Activated gamma-delta T cell (primary cell): ENCODE results near the gene CTDP1.

Experiments used
- DNase-seq: peaks from one replicate; lab custom pipeline; 2025; lab: John Stamatoyannopoulos, UW

The CTDP1 gene

DNA sequence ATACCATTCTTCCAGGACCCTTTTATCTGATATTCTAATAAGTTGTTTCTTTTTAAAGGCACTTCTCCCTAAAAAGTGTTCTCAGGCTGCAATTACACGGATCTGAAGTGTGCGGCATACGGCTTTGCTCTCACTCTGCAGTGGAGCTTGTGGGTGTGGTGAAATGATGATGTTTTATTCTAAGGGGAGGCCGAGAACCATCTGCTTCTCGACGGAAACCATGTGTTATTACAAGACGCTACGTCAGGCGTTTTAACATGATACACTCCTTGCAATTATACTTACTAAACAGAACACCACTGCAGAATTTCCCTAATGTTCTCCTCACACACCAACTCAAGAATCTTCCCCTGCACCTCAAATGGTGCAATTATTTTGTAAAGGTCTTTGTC, 34.9 kb upstream of the CTDP1 start:
- DNase-seq = no peak

DNA sequence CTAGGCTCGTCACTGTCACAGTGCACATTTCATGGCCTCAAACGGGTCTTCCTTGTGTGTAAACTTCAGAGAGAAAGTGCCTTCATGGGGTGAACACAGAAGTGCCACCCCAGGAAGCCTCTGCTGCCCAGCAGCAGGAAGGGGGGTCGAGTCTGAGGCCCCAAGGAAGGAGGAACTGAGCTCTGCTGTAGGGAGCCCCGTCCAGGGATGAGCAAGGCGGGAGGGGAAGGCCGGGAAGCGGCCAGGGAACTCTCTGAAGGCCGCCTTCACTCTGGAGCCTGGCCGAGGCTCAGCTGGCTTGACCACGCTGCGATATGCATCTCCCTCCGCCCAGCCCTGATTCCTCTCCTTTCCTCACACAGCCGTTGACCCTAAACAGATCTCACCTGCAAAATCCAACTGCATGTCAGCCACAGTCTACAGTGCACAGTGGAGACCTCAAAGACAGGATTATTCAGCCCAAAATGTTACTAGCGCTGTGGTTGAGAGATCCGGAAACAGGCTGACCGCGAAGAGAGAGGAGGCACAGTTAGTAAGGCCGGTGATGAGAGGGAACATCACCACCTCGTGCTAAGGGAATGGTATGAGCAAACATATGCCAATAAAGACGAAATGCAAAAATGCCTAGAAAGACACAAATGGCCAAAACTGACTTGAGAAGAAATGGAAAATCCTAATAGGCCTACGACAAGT, 34.2 kb upstream of the CTDP1 start:
- no peak for DNase-seq

DNA sequence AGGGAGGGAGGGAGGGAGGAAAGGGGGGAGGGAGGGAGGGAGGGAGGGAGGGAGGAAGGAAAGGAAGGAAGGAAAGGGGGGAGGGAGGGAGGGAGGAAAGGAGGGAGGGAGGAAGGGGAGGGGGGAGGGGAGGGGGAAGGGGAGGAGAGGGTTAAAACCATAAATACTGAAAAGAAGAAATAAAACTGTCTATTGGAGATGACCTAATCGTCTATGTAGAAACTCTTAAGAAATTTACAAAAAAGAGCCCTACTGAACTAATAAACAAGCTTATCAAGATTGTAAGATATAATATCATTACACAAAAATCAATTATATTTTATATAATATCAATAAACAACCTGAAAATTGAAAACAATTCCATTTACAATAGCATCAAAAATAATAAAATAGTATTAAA, 32.3 kb upstream of the CTDP1 start:
- DNase-seq = no peak

DNA sequence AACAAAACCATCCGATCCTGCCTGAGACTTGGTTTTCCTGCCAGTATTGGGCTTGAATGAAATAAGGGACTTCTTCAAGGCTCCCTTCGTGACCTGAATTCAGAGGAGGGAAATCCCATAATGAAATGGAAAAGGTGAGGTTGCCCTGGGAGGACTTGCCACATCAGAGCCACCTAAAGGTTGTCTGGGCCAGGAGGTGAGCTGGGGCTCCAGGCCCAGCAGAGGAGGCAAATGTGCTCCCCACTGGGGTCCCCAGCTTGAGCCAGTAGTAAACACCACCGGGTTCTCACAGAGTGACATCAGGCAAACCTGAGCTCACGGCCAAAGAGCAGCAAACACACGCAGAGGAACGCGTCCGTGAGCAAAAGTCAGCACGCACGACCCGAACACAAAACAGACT, 28.6 kb upstream of the CTDP1 start:
- DNase-seq = no peak

DNA sequence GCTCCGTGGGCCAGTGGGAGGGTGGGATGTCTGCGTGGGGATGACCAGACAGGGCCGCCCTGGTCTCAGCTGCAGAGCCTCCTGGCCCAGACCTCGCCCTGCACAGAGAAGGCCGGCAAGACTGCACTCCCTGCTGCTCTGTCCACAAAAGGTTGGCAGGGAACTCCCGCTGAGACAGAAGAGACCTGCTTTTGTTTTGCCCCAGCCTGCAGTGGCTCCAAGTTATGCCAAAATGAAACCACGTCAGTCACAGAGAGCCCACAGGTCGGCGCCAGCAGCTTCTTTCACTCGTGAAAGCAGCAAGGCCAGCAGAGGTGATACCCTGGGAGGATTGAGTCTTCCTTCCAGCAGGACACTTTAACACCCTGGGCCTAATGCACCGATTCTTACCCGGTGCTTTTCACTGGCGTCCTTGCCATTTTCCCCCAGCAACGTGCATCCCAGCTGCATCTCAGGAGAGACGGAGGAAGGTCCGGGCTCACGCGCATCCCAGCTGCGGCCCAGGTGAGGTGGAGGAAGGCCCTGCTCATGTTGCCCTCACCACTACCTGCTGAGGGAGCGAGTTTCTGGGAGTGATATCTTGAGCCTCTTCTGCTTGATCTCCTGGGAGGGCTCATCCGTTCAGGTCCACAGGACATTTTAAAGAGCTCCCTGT, 22.1 kb upstream of the CTDP1 start:
- DNase-seq = no peak

DNA sequence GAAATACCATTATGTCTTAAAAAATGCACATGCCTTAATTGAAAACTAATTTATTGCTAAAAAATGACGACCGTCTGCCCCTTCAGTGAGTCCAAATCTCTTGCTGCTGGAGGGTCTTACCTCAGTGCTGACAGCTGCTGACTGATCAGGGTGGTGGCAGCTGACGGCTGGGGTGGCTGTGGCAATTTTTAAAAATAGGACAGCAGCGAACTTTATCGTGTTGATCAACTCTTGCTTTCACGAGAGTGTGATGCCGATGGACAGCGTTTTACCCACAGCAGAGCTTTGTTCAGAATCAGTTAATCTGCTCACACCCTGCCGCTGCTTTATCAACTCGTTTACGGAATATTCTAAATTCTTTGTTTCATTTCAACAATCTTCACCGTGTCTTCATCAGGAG, 21.2 kb upstream of the CTDP1 start:
- no peak for DNase-seq

DNA sequence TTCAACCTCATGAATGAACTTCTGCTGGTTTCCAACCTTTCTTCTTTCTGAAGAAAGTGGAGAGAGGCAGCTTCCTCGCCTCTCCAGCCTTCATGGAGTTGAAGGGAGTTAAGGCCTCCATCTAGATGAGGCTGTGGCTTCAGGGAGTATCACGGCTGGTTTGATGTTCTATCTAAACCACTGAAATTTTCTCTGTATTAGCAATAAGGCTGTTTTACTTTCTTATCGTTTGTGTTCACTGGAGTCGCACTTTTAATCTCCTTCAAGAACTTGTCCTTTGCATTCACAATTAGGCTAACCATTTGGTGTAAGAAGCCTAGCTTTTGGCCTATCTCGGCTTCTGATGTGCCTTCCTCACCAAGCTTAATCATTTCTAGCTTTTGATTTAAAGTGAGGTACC, 19.9 kb upstream of the CTDP1 start:
- DNase-seq = no peak

DNA sequence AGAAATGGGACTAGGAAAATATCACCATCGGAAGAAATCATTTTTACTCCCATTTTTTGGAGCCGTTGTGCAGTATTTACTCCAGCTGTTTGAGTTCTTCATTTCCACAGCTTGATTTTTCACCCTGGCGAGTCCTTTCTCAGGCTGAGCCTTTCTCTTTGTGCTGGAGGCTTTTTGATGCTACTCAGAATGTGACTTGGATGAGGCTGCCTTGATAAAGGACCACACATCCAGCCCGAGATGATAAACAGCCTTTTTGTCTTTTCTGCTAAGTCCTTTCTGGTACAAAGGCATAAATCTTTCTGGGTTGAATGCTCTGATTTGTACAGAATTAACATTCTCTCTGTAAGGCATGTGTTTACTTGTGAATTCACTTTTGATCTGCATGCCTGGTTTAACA, 17.6 kb upstream of the CTDP1 start:
- DNase-seq = no peak

DNA sequence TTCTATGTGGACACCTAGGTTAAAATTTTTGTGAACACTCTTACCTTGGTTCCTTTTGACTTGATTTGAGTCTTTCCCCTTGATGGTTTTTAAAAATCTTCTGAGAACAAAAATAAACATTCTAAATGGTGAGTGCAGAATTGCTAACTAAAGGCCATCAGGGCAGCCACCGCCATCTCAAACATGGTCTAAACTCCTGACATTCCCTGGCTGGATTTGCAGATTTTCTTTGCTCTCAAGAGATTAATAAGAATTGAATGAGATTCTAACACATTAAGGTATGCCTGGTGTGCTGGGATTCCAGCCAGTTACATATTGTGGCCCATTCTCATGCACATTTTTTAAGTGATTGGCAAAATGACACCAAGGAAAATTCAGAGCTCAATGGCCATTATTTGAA, 17.2 kb upstream of the CTDP1 start:
- DNase-seq = no peak

DNA sequence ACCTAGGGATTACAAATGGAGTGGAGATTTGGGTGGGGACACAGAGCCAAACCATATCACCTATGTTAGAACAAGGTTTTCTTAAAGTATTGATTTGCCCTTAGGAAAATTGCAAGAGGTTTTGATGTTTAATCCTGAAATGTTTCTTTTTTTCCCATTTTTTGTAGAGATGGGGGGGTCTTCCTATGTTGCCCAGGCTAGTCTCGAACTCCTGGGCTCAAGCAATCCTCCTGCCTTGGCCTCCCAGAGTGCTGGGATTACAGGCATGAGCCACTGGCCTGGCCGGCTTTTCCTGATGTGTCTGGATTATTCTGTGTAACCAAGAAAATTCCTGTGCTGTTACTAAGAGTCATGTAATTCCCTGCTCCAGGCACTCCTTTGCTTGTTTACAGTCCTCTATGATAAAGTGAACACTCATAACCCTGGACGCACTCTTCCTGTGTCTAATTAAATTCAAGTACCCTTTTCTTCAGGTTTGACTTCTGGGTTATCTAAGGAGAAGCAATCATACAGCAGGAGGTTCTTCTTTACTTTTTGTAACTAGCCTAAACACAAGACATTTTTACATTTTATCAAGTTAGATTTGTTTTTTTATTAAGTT, 15.0 kb upstream of the CTDP1 start:
- DNase-seq = no peak

DNA sequence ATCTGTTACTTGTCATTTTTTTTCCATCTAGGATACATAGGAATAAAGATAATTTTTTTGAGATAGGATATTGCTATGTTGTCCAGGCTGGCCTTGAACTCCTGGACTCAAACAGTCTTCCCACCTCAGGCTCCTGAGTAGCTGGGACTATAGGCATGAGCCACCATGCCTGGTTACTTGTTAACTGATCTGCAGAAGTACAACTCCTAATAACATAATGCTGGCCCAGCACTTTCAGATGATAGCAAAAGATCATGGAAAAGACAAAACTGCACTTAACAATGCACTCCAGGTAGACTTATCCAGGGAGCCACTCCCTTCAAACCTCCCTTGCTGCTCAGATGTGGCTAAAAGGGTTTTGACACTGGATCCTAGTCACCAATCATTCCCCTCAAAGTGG, 11.4 kb upstream of the CTDP1 start:
- no peak for DNase-seq

DNA sequence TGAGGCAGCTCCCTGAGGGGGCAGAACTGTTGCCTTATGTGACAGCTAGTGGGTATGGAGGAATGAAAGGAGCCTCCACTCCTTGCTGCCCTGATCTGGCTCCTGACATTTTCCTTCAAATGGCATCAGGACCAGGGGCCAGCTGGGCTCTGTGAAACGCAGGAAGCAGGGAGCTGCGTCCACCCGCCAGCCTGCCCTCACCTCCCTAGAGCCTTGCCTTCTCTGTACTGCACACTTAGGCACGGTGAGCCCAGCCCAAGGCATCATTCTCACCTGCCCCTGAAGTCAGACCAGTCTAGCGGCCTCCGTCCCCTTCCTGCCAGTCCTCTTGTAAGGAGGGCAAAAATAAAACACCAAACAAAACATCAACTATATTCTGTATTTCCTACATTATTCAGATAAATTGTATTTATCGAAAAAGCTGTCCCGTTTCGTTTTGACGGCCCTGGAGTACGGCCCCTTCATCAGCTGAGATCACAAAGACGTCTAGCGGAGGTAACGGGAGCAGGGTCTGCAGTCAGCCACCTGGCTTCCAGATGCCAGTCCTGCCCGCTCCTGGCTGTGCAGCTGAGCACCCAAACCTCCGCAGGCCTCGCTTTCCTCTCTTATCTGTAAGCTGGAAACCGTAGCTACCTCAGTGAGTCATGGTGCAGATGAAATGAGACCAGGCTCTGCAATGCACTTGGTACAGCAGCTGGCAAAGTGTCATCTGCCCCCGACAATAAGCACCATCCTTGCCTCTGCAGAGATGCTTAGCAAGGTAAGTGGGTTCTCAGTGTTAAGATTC, 6.9 kb upstream of the CTDP1 start:
- no peak for DNase-seq

DNA sequence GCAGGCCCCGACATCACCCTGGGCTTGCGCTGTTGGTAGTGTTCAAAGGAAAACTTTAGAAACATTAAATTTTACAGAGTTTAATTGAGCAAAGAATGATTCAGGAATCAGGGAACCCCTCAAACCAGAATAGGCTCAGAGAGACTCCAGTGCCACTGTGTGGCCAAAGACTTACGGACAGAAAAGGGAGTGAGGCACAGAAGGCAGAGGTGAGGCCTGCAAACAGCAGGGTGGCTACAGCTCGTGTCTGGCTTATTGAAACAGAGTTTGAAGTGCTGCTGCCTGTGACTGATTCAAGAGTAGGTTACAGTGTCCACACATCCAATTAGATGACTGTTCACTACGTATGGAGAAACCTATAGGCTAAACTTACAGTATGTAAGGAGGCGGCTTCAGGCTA, 2.4 kb upstream of the CTDP1 start:
- no peak for DNase-seq

DNA sequence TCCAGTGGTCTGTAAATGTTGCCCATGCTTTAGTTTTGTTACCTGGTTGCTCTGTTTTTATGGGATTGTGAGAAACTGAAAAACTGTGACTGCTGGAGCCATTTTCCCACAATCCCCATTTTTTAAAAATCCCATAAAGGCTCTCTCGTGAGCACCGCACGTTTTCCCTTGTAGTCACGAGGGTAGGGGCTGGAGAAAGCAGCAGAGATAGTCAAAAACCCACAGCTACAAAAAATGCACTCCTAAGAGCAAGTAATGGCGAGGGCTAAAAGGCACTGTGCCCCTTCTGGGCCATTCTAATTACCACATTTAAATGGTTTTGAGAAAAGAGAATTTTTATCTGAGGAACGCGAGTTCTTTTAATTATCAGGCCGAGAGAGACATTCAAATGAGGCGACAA, 1.8 kb upstream of the CTDP1 start:
- DNase-seq = no peak

DNA sequence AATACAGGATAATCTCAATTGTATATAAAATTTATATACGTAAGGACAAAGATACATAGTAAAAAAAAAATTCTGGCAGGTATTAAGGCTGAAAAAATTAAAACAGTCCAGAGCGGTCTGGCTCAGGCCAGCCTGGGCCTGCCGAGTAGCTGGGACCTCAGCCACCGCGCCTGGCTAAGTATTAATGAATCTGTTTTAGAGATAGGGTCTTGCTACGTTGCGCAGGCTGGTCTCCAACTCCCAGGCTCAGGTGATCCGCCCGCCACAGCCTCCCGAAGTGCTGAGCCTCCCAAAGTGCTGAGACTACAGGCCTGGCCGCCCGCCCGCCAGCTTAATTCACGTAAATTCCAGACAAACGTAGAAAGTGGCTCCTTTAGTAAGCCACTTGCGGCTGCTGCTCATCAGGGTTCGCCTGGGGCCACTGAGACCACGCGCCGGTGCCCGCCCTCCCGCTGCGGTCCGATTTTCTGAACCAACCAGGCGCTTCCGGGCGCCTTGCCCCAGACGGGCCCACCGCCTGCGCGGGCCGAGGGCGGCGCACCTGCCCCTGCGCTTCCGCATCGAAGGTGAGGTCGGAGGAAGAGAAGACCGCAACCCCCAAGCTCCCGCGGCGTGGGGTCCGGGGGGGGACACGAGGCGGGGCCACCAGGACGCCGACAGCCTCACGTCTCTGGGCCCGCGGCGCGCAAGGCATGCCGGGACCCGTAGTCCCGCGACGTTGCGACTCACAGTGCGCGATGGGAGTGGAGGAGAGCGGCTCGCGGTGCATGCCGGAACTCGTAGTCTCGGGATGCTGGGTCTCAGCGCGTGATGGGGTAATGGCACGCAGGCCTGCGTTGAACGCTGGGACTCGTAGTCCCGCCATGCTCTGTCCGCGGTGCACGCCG, 695 bp upstream of the CTDP1 start:
- DNase-seq = peak; percentile 99

DNA sequence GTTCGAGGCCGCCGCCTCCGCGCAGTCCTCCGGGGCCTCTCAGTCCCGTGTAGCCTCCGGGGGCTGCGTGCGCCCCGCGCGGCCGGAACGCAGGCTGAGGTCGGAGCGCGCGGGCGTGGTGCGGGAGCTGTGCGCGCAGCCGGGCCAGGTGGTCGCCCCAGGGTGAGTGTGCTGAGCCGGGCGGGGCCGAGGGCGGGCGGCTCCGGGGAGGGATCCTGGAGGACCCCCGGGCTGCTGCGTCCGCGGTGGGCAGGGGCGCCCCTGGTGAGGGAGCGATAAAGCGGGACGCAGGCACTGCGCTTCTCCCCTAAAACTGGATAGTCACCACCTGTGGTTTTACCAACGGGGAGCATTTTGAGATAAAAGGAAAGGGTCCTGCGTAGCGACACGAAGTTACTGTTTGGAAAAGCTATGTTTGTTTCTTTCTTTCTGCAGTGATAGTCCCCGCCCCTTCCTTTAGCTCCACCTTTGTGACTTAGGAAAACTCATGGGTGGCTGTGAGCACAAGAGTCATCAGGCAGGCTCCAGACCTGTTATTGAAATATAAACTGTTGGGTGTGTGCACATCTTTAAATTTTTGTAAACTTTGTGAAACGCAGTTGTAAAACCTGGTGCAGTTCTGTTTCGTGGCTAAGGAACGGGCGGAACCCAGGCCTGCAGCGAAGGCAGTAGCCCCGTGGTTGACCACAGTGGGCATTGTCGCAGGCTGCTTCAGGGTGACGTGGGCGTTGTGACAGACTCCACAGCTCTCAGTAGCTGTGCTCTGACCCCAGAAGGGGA, 687 bp downstream of the CTDP1 start:
- DNase-seq = no peak

DNA sequence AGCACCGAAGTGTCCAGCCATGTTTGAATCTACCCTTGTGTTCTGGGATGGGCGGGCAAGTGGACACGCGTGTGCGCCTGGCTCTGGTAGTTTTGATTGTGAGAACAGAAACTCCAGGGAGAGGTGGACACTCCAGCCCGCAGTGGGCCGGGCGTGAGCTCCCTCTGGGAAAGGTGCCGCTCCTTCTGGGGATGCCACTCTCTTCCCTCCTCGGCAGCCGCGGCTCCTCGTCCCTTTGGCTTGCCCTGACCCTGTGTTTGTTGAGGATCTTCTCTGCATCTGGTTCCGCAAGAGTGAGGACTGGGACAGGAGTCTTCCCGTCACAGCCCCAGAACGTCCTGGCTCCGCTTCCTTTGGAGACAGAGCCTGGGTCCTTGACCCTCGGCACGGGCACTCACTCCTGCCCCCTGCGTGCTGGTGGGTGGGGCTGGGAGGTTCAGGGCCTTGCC, 1.3 kb downstream of the CTDP1 start:
- DNase-seq = no peak

DNA sequence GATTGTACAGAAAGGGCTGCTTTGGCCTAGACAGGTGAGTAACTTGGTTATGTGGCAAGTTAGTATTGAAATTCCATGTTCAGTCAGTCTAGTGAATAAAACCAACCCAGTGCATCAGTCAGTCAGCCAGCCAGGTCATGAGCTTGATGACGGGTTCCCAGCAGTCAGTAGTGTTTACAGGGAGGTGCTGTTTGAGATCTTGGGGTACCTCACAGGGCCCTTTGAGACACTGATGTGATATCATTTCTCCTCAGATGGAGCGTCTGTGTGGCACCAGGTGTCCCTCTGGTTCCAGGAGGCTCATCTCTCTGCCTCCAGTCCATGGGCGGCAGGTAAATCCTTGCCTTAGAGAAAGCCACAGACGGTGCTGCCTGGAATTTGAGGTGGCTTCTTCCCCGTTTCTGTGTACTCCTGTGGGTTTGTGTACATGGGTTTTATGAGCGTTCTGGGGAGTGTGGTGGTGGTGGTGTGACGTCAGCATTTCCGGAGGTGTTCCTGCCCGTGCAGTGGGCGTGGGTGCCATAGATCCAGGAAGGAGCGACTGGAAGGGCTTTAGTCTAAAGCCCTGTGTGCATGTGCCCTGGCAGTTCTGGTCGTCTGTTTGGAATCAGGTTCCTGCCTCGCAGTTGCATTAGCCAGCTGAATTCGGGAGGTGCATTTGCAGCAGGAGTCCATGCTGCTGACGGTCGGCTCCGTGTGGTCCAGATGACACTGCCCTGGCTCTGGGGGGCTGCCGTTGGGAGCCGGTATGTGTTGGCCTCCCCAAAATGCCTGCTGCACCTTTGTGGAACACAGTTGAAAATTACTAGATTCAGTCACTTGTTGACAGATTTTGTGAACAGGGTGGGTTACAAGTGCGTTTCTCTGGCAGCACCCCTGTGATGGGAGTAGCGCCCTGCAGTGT, 2.1 kb downstream of the CTDP1 start:
- DNase-seq = no peak

DNA sequence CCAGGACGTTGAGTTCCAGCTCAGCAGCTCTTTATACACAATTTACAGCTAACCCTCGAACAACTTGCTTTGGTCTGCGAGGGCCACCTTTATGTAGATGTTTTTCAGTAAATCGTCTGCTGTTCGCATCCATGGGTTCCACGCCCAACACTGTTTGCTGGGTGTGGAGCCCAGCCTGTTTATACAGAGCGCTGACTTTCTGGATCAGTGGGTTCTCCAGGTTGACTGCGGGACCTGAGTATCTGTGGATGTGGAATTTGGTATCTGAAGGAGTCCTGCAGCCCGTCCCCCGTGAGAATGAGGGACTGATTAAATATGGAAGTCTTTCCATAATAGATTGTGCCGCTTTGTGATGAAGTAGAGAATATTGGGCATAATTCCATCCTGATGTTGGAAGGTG, 2.9 kb downstream of the CTDP1 start:
- no peak for DNase-seq
